ENCODE measurements around the gene GGACT.

DNA sequence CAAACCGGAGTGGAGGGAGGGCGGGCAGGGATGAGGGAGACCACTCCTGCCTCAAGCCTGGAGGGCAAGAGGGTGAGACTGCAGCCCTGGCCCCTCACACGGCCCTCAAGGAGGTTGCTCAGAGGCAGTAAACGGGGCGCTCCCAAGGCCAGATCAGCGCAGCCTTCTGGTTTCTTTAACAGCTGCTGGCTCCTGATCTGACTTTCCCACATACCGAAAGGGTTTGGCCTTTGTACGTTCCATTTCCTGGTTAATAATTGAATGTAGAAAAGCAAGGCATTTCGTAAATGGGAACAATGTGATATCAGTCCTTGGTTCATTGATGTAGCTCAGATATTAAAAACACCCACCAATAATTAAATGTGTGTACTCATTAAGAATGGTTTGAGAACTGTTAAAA is 71.5 kb downstream of the GGACT start:
- TF ChIP-seq GATA3 (IDR thresholded peaks at IDR 0.05; ENCODE audit: low read depth, low read length): no peak
- TF ChIP-seq GATA2 (IDR thresholded peaks at IDR 0.05; ENCODE audit: low read depth, low read length): no peak
